ENCODE results near the gene ANKS1B.

ANKS1B gene

GRCh38 chr12:99505805-99506204 lies 478.9 kb downstream of the ANKS1B start:
- H3K4me3 ChIP-seq (ENCODE audit: low read depth, low read length), result no peak overlapping the region
- no peak for TF ChIP-seq CTCF (IDR thresholded peaks at IDR 0.05; ENCODE audit: control insufficient read depth, extremely low read depth, insufficient read depth)
- DNase-seq (ENCODE audit: low read depth), result no peak

GRCh38 chr12:99498756-99499155 lies 486.0 kb downstream of the ANKS1B start:
- no peak overlapping the region for H3K4me3 ChIP-seq (ENCODE audit: low read depth, low read length)
- no peak for TF ChIP-seq CTCF (IDR thresholded peaks at IDR 0.05; ENCODE audit: control insufficient read depth, extremely low read depth, insufficient read depth)
- DNase-seq (ENCODE audit: low read depth), result no peak

- DNase-seq (ENCODE audit: low read depth), result no peak
- TF ChIP-seq CTCF (IDR thresholded peaks at IDR 0.05; ENCODE audit: control insufficient read depth, extremely low read depth, insufficient read depth), result no peak
- H3K4me3 ChIP-seq (ENCODE audit: low read depth, low read length), result no peak overlapping the region
These were observed 488.9 kb downstream of the ANKS1B start for GRCh38 chr12:99495799-99496198.

- H3K4me3 ChIP-seq (ENCODE audit: low read depth, low read length), result no peak overlapping the region
- no peak for TF ChIP-seq CTCF (IDR thresholded peaks at IDR 0.05; ENCODE audit: control insufficient read depth, extremely low read depth, insufficient read depth)
- DNase-seq (ENCODE audit: low read depth), result no peak
These were observed 491.5 kb downstream of the ANKS1B start for GRCh38 chr12:99493197-99493596.

GRCh38 chr12:99486277-99486676 lies 498.5 kb downstream of the ANKS1B start:
- no peak for TF ChIP-seq CTCF (IDR thresholded peaks at IDR 0.05; ENCODE audit: control insufficient read depth, extremely low read depth, insufficient read depth)
- no peak overlapping the region for H3K4me3 ChIP-seq (ENCODE audit: low read depth, low read length)
- DNase-seq (ENCODE audit: low read depth), result no peak

GRCh38 chr12:99479149-99479548 lies 505.6 kb downstream of the ANKS1B start:
- DNase-seq (ENCODE audit: low read depth), result no peak
- no peak overlapping the region for H3K4me3 ChIP-seq (ENCODE audit: low read depth, low read length)
- TF ChIP-seq CTCF (IDR thresholded peaks at IDR 0.05; ENCODE audit: control insufficient read depth, extremely low read depth, insufficient read depth), result no peak

- TF ChIP-seq CTCF (IDR thresholded peaks at IDR 0.05; ENCODE audit: control insufficient read depth, extremely low read depth, insufficient read depth), result no peak
- no peak for DNase-seq (ENCODE audit: low read depth)
- H3K4me3 ChIP-seq (ENCODE audit: low read depth, low read length), result no peak overlapping the region
These were observed 507.8 kb downstream of the ANKS1B start for GRCh38 chr12:99476956-99477355.
